IPS DF 6.9 (cell line): ENCODE measurements around the gene JAG1.
"Not testable (repeated sequence)": the region's sequence is repeated elsewhere in the genome, so short reads cannot be mapped to it uniquely, and the experiment has no call there.

Experiments
- DNase-seq: peaks from one replicate; pipeline ENCODE4 v3.0.0-alpha.2; 2013; ENCODE audit warnings: low read depth, low spot score
- H3K27ac ChIP-seq: one replicate; pipeline ENCODE4 v1.5.1; 2013; ENCODE audit warnings: low read length, control low read depth
- H3K27me3 ChIP-seq: 2 replicates; pipeline ENCODE4 v1.6.1; 2013; ENCODE audit warnings: mild to moderate bottlenecking, low read length; ENCODE audit not compliant: control insufficient read depth, insufficient read depth
- H3K36me3 ChIP-seq: 2 replicates; pipeline ENCODE4 v1.6.1; 2013; ENCODE audit warnings: low read length; ENCODE audit not compliant: control insufficient read depth, insufficient read depth
- H3K4me1 ChIP-seq: 2 replicates; pipeline ENCODE4 v1.6.1; 2013; ENCODE audit warnings: low read length; ENCODE audit not compliant: control insufficient read depth, insufficient read depth
- H3K4me3 ChIP-seq: 2 replicates; pipeline ENCODE4 v1.5.1; 2013; ENCODE audit warnings: mild to moderate bottlenecking, low read length
- H3K9me3 ChIP-seq: 2 replicates; pipeline ENCODE4 v1.6.1; 2013; ENCODE audit warnings: low read length, inconsistent platforms; ENCODE audit not compliant: control insufficient read depth, insufficient read depth
- WGBS: extraction: QIAGEN DNeasy Blood & Tissue Kit; methylation state at CpG from one replicate; pipeline ENCODE4 v1.1.7; 2013; ENCODE audit warnings: mixed read lengths, missing lambda C conversion rate; ENCODE audit not compliant: insufficient read length, insufficient coverage; 5-methylcytosine and 5-hydroxymethylcytosine counted together

The JAG1 gene

DNA sequence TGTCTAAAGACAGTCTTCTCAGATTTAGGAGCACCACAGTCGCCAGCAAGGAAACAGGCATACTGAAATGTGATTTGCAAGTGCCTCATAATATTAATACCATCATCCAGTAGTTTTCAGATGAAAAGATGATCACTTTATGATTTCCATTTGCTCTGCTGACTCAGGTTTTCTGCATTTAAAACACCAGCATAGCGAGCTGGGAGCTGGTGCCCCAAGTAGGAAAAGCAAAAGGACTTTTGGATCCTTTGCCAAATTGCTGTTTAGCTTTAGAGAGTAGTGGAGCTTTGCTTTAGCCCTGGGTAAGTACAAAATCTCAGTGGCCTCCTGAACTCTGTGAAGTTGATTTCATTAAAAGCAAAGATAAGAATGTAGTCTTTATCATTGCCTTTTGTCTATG is 78.5 kb downstream of the JAG1 start:
- H3K27me3 ChIP-seq: no peaks in the 10 kb centered on the region
- no peaks in the 10 kb centered on the region for H3K36me3 ChIP-seq
- no peak overlapping the region for H3K4me3 ChIP-seq
- H3K27ac ChIP-seq: no peak overlapping the region
- H3K9me3 ChIP-seq: no peaks in the 10 kb centered on the region
- H3K4me1 ChIP-seq: no peaks in the 10 kb centered on the region
- no CpG with 5 or more reads among the region's 2 CpGs for whole genome bisulfite sequencing
- no peak for DNase-seq

DNA sequence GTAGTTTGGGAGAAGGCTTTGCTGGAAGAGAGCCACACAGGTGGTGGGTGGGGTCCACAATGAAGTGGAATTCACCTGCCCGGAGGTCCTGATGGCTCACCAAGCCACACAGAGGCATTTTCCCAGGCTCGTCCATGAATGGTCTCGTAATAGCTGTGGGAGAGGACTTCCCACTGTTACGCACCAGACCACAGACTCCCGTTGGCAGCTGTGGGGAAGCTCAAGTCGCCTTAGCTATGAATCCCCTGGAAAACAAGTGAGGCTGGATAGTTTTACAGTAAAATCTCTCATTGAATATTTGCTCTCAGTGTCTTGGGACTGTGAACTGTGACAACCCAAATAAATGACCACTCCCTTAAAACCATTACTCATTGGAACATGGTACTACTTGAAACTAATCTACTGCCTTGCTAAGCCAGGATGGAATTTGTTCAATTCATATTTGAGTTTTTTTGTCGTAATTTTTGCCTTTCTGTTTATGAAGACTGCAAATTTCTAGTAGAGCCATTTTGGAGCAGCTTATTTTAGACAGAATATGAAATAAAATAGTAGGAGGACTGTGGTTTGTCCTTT is 79.4 kb downstream of the JAG1 start:
- no CpG with 5 or more reads among the region's 7 CpGs for WGBS
- Histone ChIP-seq H3K27me3 (no peaks in the 10 kb centered on the region), H3K4me3 (no peak overlapping the region), H3K4me1 (no peaks in the 10 kb centered on the region), H3K27ac (no peak overlapping the region), H3K9me3 (no peaks in the 10 kb centered on the region), H3K36me3 (no peaks in the 10 kb centered on the region)
- DNase-seq: no peak

DNA sequence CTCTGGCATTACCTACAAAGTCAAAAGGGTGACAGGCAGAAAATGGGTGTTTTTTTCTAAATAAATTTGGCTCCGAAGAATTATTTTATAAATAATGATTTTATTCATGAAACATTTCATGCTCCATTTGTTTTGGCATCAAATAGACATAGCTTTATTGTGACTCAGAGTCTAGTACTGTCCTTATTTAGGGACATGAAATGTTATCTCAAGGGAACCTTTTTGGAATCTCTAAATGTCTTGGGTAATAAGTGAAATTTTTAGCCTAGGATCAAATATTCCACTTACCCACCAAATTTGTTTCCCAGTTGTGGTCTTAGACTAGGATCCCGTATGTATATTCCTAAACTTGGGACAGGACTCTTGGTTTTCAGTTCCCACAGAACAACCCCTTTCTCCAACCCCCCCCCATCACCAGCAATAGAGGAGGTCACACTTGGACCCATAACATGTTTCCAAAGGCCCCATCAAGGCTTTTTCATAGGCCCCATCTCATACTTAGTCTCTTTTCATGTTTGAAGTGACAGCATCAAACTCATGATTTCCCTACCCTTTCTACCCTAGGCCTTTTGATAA is 81.8 kb downstream of the JAG1 start:
- Histone ChIP-seq H3K36me3 (no peaks in the 10 kb centered on the region), H3K4me1 (no peaks in the 10 kb centered on the region), H3K9me3 (no peaks in the 10 kb centered on the region), H3K27me3 (no peaks in the 10 kb centered on the region), H3K27ac (no peak overlapping the region), H3K4me3 (no peak overlapping the region)
- WGBS: no CpG with 5 or more reads among the region's 2 CpGs
- DNase-seq: no peak

DNA sequence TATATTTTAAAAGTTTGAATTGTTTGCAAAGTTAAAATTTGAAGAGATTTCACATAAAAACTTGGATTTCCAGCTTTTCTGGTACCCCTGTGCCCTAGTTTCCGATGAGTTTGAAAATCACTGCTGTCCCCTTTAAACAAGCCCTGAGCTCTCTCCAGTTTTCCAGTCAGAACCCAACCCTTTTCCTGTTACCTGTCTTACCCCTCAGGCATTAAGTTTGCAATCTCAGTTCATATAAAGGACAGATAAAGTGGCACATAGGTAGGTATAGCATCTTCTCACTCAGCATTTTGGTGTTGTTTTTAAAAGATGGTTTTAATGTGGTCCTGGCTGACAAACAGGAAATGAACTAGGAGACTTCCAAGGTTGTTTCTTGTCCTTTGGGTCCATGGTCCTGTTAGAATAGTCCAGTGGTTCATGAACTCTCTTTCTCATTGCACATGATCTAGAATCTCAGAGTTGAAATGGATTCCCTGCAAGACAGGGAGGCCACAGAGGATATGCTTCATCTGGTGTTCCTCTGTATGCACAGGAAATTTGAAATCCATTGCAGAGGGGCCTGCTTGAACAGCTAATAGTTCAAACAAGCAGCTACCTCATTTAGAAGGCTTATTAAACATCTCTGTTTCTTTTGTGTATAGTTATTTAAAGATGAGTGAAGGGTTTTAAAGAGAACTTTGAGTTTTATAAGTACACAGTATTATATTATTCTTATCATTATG is 82.7 kb downstream of the JAG1 start:
- Histone ChIP-seq H3K36me3 (no peaks in the 10 kb centered on the region), H3K4me1 (no peaks in the 10 kb centered on the region), H3K4me3 (no peak overlapping the region), H3K27me3 (no peaks in the 10 kb centered on the region), H3K27ac (no peak overlapping the region), H3K9me3 (no peaks in the 10 kb centered on the region)
- DNase-seq: no peak
- WGBS: no CpG with 5 or more reads among the region's 1 CpG

DNA sequence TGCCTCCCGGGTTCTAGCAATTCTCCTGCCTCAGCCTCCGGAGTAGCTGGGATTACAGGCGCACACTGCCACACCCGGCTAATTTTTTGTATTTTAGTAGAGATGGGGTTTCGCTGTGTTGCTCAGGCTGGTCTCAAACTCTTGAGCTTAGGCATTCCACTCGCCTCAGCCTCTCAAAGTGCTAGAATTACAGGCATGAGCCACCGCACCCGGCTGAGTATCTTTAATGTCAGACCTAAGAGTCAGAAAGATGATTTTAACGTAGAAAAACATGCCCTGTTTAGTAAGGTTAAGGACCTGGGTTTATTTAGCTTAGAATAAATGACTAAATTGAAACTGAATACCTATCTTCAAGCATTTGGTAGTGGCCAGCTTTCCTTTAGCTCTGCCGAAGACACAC is 83.4 kb downstream of the JAG1 start:
- H3K27me3 ChIP-seq, H3K4me1 ChIP-seq, DNase-seq, H3K36me3 ChIP-seq, H3K9me3 ChIP-seq, H3K4me3 ChIP-seq, H3K27ac ChIP-seq: not testable (repeated sequence)
- WGBS: no CpG with 5 or more reads among the region's 10 CpGs
